Measurements from ENCODE around the gene PIK3CG. TPM values are rescaled to one million over a fixed set of nuclear protein-coding genes. Genes with fewer than 3 reads are reported as not detected.
"Not testable (repeated sequence)": the region's sequence is repeated elsewhere in the genome, so short reads cannot be mapped to it uniquely, and the experiment has no call there.

Gene PIK3CG
- total RNA-seq, 1 donor from 2014 or later = 15.7 TPM

DNA sequence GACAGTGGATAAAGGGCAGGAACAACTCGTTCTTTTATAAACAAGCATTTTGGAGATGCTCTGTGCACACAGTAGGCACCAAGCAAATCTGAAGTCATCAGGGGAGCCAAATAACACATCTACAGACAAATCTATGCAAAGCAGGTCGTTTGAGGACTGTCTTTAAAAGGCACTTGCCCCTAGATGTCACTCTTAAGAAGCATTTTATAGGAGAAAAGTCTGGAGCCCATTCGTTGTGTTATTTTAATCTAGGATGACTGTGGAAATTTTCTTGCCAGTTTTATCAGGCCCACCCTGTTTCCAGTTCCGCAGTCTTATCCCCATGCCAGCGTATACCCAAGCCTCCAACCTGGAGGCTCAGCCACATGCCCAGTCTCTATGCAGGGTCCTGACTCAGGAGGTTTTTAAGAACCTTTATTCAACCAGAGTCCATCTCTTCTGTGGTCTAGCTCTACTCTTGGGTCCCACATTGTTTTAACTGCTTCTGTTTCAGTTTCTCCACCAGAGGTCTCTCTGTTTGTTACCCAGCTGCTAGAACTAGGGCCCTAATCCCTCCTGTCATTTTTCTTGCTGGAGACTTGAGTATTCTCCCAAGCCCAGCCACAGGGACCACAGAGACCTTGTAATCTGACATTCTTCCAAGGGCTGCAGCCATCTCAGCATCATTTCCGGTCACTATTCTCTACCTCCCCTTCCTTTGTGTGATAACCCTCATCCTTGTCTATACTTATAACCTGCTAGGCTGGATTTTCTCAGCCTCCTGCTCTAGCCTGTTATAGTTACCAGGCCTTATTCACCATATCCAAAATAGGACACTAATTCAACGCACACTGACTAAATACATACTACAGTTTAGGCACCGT lies 26.7 kb downstream of the PIK3CG start:
- Histone ChIP-seq H3K27ac (no peak overlapping the region), H3K9me3 (no peaks in the 10 kb centered on the region), H3K36me3 (peaks cover 17% of the 10 kb centered on the region), H3K27me3 (no peaks in the 10 kb centered on the region), H3K4me1 (no peaks in the 10 kb centered on the region), H3K4me3 (no peak overlapping the region)
- ATAC-seq = no peak
- intact Hi-C loops (cut with DNase I) = no loop called here
- DNase-seq = no peak
- TF ChIP-seq, protein P1, sequence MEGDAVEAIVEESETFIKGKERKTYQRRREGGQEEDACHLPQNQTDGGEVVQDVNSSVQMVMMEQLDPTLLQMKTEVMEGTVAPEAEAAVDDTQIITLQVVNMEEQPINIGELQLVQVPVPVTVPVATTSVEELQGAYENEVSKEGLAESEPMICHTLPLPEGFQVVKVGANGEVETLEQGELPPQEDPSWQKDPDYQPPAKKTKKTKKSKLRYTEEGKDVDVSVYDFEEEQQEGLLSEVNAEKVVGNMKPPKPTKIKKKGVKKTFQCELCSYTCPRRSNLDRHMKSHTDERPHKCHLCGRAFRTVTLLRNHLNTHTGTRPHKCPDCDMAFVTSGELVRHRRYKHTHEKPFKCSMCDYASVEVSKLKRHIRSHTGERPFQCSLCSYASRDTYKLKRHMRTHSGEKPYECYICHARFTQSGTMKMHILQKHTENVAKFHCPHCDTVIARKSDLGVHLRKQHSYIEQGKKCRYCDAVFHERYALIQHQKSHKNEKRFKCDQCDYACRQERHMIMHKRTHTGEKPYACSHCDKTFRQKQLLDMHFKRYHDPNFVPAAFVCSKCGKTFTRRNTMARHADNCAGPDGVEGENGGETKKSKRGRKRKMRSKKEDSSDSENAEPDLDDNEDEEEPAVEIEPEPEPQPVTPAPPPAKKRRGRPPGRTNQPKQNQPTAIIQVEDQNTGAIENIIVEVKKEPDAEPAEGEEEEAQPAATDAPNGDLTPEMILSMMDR (IDR thresholded peaks at IDR 0.05) = no peak

DNA sequence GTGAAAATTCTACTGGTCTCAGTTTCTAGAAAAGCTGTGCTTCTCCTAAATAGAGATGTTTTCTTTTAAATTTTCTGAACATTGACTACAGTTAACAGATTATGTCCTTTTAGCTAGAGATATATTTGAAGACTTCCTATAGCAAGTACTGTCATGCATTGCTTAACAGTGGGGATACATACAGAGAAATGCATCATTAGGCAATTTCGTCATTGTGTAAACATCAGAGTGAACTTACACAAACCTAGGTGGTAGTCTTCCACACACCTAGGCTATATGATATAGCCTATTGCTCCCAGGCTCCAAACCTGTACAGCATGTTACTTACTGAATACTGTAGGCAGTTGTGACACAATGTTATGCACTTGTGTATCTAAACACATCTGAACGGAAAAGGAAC lies 28.5 kb downstream of the PIK3CG start:
- DNase-seq (no peak), ATAC-seq (no peak)
- H3K4me3 ChIP-seq = no peak overlapping the region
- peaks cover 12% of the 10 kb centered on the region for H3K36me3 ChIP-seq
- H3K9me3 ChIP-seq = no peaks in the 10 kb centered on the region
- TF ChIP-seq, protein P1 (IDR thresholded peaks at IDR 0.05) = no peak
- H3K27me3 ChIP-seq = no peaks in the 10 kb centered on the region
- no peak overlapping the region for H3K27ac ChIP-seq
- H3K4me1 ChIP-seq = no peaks in the 10 kb centered on the region
- intact Hi-C loops (cut with DNase I) = no loop called here

DNA sequence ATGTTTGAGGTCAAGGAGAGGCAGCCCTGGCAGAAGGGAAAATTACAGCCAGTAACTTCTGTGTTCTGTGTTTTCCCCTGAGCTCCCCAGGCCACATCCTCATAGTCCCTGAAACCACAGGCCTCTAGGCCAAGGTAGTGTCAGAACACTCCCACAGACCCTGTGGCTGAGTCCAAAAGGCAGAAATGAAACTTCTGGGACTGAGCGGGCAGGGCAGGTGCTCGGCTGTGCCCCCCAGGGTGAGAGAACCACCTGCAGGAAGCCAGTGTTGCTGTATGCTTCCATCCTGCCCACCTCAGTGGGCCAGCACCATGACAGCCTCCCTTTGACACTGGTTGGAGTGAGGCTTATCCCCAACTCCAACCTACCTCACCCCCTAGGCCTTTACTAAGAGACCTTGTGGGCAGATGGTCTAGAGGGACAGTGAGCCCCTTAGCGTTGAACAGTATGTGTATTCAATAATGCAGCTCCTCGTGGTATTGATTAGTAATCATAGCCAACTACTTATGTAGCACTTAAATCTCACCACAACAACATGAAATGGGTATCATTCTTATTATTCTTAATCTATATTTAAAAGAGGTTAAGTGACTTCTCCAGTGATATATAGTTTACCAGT lies 30.3 kb downstream of the PIK3CG start:
- TF ChIP-seq, protein P1 (IDR thresholded peaks at IDR 0.05) = no peak
- Histone ChIP-seq H3K36me3 (peaks cover 11% of the 10 kb centered on the region), H3K4me1 (no peaks in the 10 kb centered on the region), H3K4me3 (no peak overlapping the region), H3K27ac (no peak overlapping the region), H3K9me3 (no peaks in the 10 kb centered on the region), H3K27me3 (no peaks in the 10 kb centered on the region)
- no peak for DNase-seq
- intact Hi-C loops (cut with DNase I) = no loop called here
- peak; percentile 89 for ATAC-seq

DNA sequence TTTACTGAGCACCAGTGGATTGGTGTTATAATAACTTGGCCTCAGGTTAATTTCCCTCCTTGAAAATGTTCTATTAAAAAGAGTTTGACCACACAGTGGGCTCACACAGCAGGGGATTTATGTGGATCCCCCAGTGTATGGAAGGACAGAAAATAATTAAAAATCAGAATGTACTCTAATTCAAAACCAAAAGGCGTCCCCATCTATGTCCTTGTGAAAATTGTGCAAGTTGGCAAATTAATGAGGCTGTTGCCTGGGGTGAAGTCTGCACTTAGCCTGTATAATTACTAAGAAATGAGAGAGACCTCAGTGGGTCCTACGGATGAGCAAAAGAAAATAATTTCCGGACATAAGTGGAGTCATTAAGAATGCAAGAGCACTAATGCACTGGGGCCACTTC lies 31.1 kb downstream of the PIK3CG start:
- Histone ChIP-seq H3K27ac (no peak overlapping the region), H3K36me3 (peaks cover 3% of the 10 kb centered on the region), H3K4me3 (no peak overlapping the region), H3K9me3 (no peaks in the 10 kb centered on the region), H3K27me3 (no peaks in the 10 kb centered on the region), H3K4me1 (no peaks in the 10 kb centered on the region)
- ATAC-seq (no peak), DNase-seq (no peak)
- TF ChIP-seq, protein P1 (IDR thresholded peaks at IDR 0.05) = no peak
- intact Hi-C loops (cut with DNase I) = no loop called here

DNA sequence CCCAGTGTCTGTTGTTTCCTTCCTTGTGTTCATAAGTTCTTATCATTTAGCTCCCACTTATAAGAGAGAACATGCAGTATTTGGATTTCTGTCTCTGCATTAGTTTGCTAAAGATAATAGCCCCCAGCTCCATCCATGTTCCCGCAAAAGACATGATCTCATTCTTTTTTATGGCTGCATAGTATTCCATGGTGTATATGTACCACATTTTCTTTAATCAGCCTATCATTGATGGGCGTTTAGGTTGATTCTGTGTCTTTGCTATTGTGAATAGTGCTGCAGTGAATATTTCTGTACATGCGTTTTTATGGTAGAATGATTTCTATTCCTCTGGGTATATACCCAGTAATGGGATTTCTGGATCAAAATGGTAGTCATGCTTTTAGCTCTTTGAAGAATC lies 32.5 kb downstream of the PIK3CG start:
- H3K27me3 ChIP-seq; H3K4me1 ChIP-seq; ATAC-seq; H3K27ac ChIP-seq; H3K36me3 ChIP-seq; H3K4me3 ChIP-seq; DNase-seq; H3K9me3 ChIP-seq; intact Hi-C loops (cut with DNase I): not testable (repeated sequence)

DNA sequence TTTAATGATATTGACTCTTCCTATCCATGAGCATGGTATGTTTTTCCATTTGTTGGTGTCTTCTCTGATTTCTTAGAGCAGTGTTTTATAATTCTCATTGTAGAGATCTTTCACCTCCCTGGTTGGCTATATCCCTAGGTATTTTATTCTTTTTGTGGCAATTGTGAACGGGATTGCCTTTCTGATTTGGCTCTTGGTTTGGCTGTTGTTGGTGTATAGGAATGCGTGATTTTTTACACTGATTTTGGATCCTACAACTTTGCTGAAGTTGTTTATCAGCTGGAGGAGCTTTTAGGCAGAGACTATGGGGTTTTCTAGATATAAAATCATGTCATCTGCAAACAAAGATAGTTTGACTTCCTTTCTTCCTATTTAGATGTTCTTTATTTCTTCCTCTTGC lies 33.9 kb downstream of the PIK3CG start:
- ATAC-seq; H3K27ac ChIP-seq; H3K9me3 ChIP-seq; H3K36me3 ChIP-seq; intact Hi-C loops (cut with DNase I); H3K27me3 ChIP-seq; H3K4me1 ChIP-seq; DNase-seq; H3K4me3 ChIP-seq: not testable (repeated sequence)
